HG03103 (cell line): ENCODE measurements around the gene CKMT2.
A peak's percentile ranks its signal among the peaks of the same experiment; 100 is the strongest.

Source experiments
- ATAC-seq: cut with Tn5 transposase; IDR thresholded peaks from one replicate; pipeline ENCODE4 v1.9.1; 2021; ENCODE audit warnings: low read depth; ENCODE audit not compliant: unreplicated experiment

CKMT2 gene

GRCh38 chr5:81233080-81233634 lies at the start of gene CKMT2:
Gene CKMT2 (plus strand): TSS chr5:81233322. CDS start chr5:81251133, 17,811 bp downstream.
- ATAC-seq: no peak

- ATAC-seq: no peak
Measured at GRCh38 chr5:81183811-81184748, 49.0 kb upstream of the CKMT2 start.

- ATAC-seq: no peak
Measured at GRCh38 chr5:81184749-81185110, 48.4 kb upstream of the CKMT2 start.

GRCh38 chr5:81187885-81188284 lies 45.2 kb upstream of the CKMT2 start:
- no peak for ATAC-seq

GRCh38 chr5:81188962-81189361 lies 44.2 kb upstream of the CKMT2 start:
- ATAC-seq: no peak

GRCh38 chr5:81189875-81190498 lies 43.1 kb upstream of the CKMT2 start:
- ATAC-seq: no peak

- no peak for ATAC-seq
Measured at GRCh38 chr5:81191726-81192372, 41.3 kb upstream of the CKMT2 start.

- no peak for ATAC-seq
Measured at GRCh38 chr5:81192373-81192750, 40.8 kb upstream of the CKMT2 start.

GRCh38 chr5:81194633-81195334 lies 38.3 kb upstream of the CKMT2 start:
- ATAC-seq: peak; percentile 91

GRCh38 chr5:81195335-81195929 lies 37.7 kb upstream of the CKMT2 start:
- ATAC-seq: no peak

GRCh38 chr5:81202655-81203054 lies 30.5 kb upstream of the CKMT2 start:
- ATAC-seq: no peak

GRCh38 chr5:81203729-81204128 lies 29.4 kb upstream of the CKMT2 start:
- no peak for ATAC-seq

- no peak for ATAC-seq
Measured at GRCh38 chr5:81204205-81204604, 28.9 kb upstream of the CKMT2 start.

GRCh38 chr5:81205058-81205457 lies 28.1 kb upstream of the CKMT2 start:
- ATAC-seq: no peak

- no peak for ATAC-seq
Measured at GRCh38 chr5:81207009-81207408, 26.1 kb upstream of the CKMT2 start.

- ATAC-seq: no peak
Measured at GRCh38 chr5:81208904-81209303, 24.2 kb upstream of the CKMT2 start.

GRCh38 chr5:81209386-81209785 lies 23.7 kb upstream of the CKMT2 start:
- no peak for ATAC-seq

GRCh38 chr5:81209869-81210493 lies 23.1 kb upstream of the CKMT2 start:
- ATAC-seq: no peak

- peak; percentile 44 for ATAC-seq
Measured at GRCh38 chr5:81212211-81212751, 20.8 kb upstream of the CKMT2 start.
